GM12872 (cell line): ENCODE results near the gene NEK7.

Experiments
- TF ChIP-seq, protein P1 (sequence below): IDR thresholded peaks from 3 replicates; pipeline ENCODE4 v1.5.1; 2011; ENCODE audit warnings: low read depth, mild to moderate bottlenecking, low read length, moderate library complexity; ENCODE audit not compliant: insufficient read depth

NEK7 gene

DNA sequence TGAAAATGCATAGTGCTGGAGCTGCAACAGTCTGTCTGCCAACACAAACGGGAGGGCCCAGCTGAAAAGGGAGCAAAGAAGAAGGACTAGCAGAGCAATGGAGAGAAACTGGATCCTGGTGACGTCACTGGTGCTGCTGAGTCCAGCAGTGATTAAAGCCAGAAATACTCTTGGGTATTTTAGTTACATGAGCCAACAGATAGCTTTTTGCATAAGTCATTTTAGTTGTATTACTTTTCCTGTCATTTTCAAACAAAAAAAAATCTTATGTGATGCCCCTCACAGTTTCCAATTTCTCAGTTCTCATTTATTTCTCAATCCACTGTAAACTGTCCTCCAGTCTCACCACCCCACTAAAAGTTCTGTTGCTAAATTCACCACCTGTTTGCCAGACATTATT, 38.7 kb upstream of the NEK7 start:
- TF ChIP-seq, protein P1, sequence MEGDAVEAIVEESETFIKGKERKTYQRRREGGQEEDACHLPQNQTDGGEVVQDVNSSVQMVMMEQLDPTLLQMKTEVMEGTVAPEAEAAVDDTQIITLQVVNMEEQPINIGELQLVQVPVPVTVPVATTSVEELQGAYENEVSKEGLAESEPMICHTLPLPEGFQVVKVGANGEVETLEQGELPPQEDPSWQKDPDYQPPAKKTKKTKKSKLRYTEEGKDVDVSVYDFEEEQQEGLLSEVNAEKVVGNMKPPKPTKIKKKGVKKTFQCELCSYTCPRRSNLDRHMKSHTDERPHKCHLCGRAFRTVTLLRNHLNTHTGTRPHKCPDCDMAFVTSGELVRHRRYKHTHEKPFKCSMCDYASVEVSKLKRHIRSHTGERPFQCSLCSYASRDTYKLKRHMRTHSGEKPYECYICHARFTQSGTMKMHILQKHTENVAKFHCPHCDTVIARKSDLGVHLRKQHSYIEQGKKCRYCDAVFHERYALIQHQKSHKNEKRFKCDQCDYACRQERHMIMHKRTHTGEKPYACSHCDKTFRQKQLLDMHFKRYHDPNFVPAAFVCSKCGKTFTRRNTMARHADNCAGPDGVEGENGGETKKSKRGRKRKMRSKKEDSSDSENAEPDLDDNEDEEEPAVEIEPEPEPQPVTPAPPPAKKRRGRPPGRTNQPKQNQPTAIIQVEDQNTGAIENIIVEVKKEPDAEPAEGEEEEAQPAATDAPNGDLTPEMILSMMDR, result no peak

DNA sequence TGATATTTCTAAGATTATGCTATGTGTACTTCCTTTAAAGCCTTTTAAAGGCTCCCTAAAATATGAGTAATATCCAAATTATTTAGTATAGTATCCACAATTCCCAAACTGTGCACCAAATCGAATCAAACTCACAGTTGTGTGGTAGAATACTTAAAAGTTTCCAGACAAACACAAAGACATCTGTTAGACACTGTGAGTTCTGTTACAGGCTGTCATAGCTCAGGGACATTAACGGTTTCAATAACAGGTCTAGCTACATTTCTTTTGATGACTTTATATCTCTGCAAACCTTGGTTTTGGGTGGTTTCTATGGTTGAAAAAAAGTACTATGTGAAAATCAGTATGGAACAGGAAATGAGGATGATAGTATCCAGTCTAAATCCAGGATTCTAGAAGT, 36.9 kb upstream of the NEK7 start:
- TF ChIP-seq, protein P1, result no peak

DNA sequence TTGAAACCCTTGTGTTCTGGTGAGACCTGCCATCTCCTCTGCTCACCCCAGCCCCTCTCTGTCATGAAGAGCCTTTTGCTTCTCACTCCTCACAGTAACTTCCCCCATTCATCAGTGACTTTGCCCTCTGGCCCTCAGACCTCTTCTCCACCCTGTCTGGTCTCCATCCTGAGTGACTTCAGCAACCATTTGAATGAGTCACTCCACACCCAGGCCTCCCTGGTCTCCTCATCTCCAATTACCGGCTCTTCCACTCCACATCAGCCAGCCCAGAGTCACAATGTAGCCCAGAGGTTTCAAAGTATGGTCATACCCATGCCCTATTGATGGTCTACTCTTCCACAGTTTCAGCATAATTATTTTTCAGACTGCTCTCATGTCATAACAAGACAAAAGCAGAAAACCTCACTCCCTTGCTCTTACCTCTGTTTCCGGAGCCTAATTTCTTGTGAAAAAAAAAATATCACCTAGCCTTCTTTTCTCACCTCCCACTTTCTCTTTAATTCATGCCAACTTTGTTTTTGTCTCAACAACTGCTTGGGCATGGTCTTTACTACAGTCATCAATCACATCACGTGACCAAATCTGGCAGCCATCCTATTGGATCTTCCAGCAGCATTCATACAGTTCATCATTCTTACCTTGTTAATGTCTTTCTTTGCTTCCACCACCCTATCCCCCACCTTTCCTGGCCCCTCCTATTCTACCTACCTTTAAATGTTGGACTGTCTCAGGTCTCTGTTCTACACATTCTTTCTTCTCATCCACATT, 35.6 kb upstream of the NEK7 start:
- TF ChIP-seq, protein P1, result no peak

DNA sequence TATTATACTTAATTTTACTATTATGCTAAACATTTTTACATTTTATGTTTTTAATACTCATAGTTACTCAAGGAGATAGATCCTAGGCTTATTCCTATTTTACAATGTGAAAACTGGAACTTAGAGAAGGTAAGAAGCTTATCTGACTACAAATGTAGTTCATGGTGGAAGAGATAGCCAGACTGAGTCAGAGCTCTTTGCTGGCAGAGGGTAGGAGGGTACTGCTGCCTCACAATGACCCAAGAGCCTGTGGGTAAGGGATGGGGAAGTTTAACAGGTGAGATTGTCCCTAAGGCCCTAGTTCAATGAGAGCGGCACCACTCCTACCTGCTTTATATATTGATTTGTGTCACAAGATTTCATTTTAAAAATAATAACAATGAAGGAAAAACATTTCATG, 34.1 kb upstream of the NEK7 start:
- TF ChIP-seq, protein P1, result no peak

DNA sequence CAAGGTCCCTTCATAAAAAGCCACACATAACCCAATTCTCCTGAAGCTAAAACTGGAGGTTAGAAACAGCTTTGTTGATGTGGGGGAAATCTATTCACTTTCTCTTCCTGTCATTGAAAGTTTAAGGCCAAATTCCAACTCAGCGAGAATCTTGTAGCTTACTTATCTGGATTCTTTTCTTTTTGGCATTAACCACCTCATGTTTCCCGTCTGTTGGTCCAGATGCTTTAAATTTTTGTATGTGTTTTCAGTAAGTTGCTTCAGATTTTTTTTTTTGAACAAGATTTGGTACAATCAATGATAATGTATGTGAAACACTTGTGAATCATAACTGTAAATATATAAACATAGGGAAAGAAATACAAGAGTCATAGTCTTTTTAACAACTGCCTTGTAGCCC, 33.7 kb upstream of the NEK7 start:
- TF ChIP-seq, protein P1, result no peak

DNA sequence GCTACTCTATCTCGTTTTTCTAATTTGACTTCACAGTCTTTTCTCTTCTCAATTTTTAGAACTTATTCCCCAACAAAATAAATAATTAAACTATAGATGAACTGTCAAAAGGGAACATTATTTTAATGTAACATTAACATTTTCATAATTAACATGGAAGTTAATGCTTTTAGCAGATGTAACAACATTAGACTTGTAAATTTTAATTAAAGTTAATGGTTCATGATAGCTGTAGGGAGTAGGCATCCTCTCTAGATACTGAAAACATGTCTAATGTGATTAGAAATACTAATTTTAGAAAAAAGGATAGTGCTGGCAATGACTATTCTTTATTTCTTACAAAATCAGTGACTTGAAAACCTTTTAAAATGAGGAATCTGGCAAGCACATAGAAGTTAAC, 32.1 kb upstream of the NEK7 start:
- TF ChIP-seq, protein P1, result no peak

DNA sequence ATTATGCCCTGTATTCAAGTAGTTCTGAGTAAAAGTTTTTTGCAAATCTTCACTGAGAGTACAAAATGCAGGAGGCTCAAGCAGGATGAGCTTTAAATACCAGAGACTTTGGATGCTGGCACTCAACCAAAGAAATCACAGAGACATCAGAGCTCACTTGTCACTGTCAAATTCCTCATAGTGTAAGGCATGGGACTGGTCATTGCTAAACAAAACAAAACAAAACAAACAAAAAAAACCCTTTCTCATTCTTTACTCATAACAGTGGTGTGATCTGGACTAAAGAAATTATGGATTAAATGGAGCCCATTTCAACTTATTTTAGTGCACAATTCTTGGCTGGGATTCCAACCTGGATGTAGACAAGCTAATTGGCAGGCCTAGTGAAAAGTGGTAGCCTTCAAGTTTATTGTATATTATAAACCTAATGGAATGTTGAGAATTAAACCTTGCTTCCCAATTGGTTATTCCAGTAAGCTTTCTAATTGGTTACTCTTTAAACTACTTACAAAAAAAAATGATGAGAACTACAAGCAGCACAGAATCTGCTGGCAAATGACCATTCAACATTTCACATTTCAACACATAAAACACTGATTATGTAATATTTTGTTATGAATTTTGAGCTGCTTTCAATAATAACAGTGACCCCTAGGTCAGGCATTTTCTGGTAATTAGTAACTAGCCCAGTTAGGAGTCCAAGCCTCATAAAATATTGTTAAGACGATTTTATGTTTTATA, 30.6 kb upstream of the NEK7 start:
- TF ChIP-seq, protein P1, result no peak
